HG03280 (cell line): ENCODE data around the gene OR4X2.
"Not testable (repeated sequence)": the region's sequence is repeated elsewhere in the genome, so short reads cannot be mapped to it uniquely, and the experiment has no call there.

Experiments
- ATAC-seq: cut with Tn5 transposase; IDR thresholded peaks from one replicate; pipeline ENCODE4 v1.9.1; 2021; ENCODE audit warnings: mild to moderate bottlenecking, moderate library complexity; ENCODE audit not compliant: unreplicated experiment

OR4X2 gene

GRCh38 chr11:48244804-48245203, at the start of gene OR4X2:
Gene OR4X2 (plus strand): TSS chr11:48245104. CDS start chr11:48245104, 0 bp downstream.
- ATAC-seq, result no peak

- ATAC-seq, result no peak
Measured at GRCh38 chr11:48207881-48208280, 37.0 kb upstream of the OR4X2 start.

- ATAC-seq, result no peak
Measured at GRCh38 chr11:48210052-48210451, 34.9 kb upstream of the OR4X2 start.

- no peak for ATAC-seq
Measured at GRCh38 chr11:48216510-48216909, 28.4 kb upstream of the OR4X2 start, which contains the start of gene OR4B1. Gene OR4B1 (plus strand): TSS chr11:48216810. CDS start chr11:48216810, 0 bp downstream.

GRCh38 chr11:48228761-48229160, 16.1 kb upstream of the OR4X2 start:
- no peak for ATAC-seq

GRCh38 chr11:48230057-48230456, 14.8 kb upstream of the OR4X2 start:
- ATAC-seq, result not testable (repeated sequence)

- no peak for ATAC-seq
Measured at GRCh38 chr11:48237727-48238126, 7.2 kb upstream of the OR4X2 start.

GRCh38 chr11:48242501-48242900, 2.4 kb upstream of the OR4X2 start:
- ATAC-seq, result no peak

- no peak for ATAC-seq
Measured at GRCh38 chr11:48248902-48249301, 4.0 kb downstream of the OR4X2 start.

- ATAC-seq, result no peak
Measured at GRCh38 chr11:48261600-48261999, 16.7 kb downstream of the OR4X2 start.

GRCh38 chr11:48263423-48263911, 18.6 kb downstream of the OR4X2 start, which contains the start of gene OR4X1:
Gene OR4X1 (plus strand): TSS chr11:48263861. CDS start chr11:48263861, 0 bp downstream.
- no peak for ATAC-seq

GRCh38 chr11:48270621-48271020, 25.7 kb downstream of the OR4X2 start:
- ATAC-seq, result no peak

GRCh38 chr11:48272606-48273005, 27.7 kb downstream of the OR4X2 start:
- no peak for ATAC-seq
